Neuronal stem cell (in vitro differentiated cells): Measurements from ENCODE around the gene MYOF.

Source experiments
- DNase-seq: peaks from one replicate; pipeline ENCODE4 v3.0.0-alpha.2; 2013; ENCODE audit warnings: low spot score
- H2AFZ ChIP-seq: one replicate; pipeline ENCODE4 v1.6.1; 2013; ENCODE audit warnings: mild to moderate bottlenecking, low read length, inconsistent platforms
- H2AK5ac ChIP-seq: 2 replicates; pipeline ENCODE4 v1.6.1; 2013; ENCODE audit warnings: low read depth, mild to moderate bottlenecking, inconsistent platforms, low read length, moderate library complexity, mixed read lengths
- H2BK120ac ChIP-seq: 2 replicates; pipeline ENCODE4 v1.6.1; 2013; ENCODE audit warnings: low read depth, mild to moderate bottlenecking, inconsistent platforms, low read length, moderate library complexity, mixed read lengths
- H2BK12ac ChIP-seq: one replicate; pipeline ENCODE4 v1.6.1; 2013; ENCODE audit warnings: low read length, inconsistent platforms
- H2BK15ac ChIP-seq: 2 replicates; pipeline ENCODE4 v1.6.1; 2013; ENCODE audit warnings: mild to moderate bottlenecking, low read length, inconsistent platforms, mixed read lengths
- H2BK5ac ChIP-seq: one replicate; pipeline ENCODE4 v1.6.1; 2013; ENCODE audit warnings: inconsistent platforms, mild to moderate bottlenecking, low read length, moderate library complexity
- H3K14ac ChIP-seq: one replicate; pipeline ENCODE4 v1.6.1; 2013; ENCODE audit warnings: low read length, inconsistent platforms
- H3K18ac ChIP-seq: 2 replicates; pipeline ENCODE4 v1.6.1; 2013; ENCODE audit warnings: low read length, inconsistent platforms
- H3K23ac ChIP-seq: 2 replicates; pipeline ENCODE4 v1.6.1; 2013; ENCODE audit warnings: low read depth, mild to moderate bottlenecking, mixed read lengths, low read length, inconsistent platforms; ENCODE audit not compliant: poor library complexity
- H3K27ac ChIP-seq: replicated peaks from 3 replicates; pipeline ENCODE4 v1.5.1; 2013; ENCODE audit warnings: low read length, inconsistent platforms
- H3K27me3 ChIP-seq, 3 experiments: 2 replicates each; pipeline ENCODE4 v1.6.1; 2013; ENCODE audit warnings: low read length in 3 of 3, mild to moderate bottlenecking in 2 of 3, inconsistent platforms in 1 of 3, low read depth in 1 of 3, mixed read lengths in 1 of 3, moderate library complexity in 1 of 3; ENCODE audit not compliant: control insufficient read depth in 3 of 3, insufficient read depth in 3 of 3
- H3K36me3 ChIP-seq, 2 donors: replicated peaks in 1 of 2; 2 replicates each; pipeline ENCODE4 v1.6.1; 2013; ENCODE audit warnings: low read length in 2 of 2; ENCODE audit not compliant: control insufficient read depth in 2 of 2, insufficient read depth in 2 of 2
- H3K4ac ChIP-seq: 2 replicates; pipeline ENCODE4 v1.6.1; 2013; ENCODE audit warnings: inconsistent platforms, mild to moderate bottlenecking, low read length, moderate library complexity
- H3K4me1 ChIP-seq, 2 donors: 1 replicate in 1 of 2; 2 replicates in 1 of 2; pipeline ENCODE4 v1.6.1; 2013; ENCODE audit warnings: low read length in 2 of 2, low read depth in 1 of 2; ENCODE audit not compliant: control insufficient read depth in 2 of 2, insufficient read depth in 1 of 2
- H3K4me2 ChIP-seq: one replicate; pipeline ENCODE4 v1.6.1; 2013; ENCODE audit warnings: mild to moderate bottlenecking, low read length, inconsistent platforms; ENCODE audit not compliant: insufficient read depth, poor library complexity, severe bottlenecking
- H3K4me3 ChIP-seq, 2 donors: 2 replicates each; pipeline ENCODE4 v1.5.1; 2013; ENCODE audit warnings: low read length in 2 of 2, mild to moderate bottlenecking in 2 of 2, inconsistent platforms in 1 of 2, moderate library complexity in 1 of 2
- H3K79me1 ChIP-seq: one replicate; pipeline ENCODE4 v1.6.1; 2013; ENCODE audit warnings: low read depth, mild to moderate bottlenecking, inconsistent platforms, low read length, moderate library complexity
- H3K9ac ChIP-seq: one replicate; pipeline ENCODE4 v1.6.1; 2013; ENCODE audit warnings: mild to moderate bottlenecking, low read depth, low read length, inconsistent platforms; ENCODE audit not compliant: poor library complexity
- H3K9me3 ChIP-seq, 2 donors: replicated peaks in 1 of 2; 2 replicates each; pipeline versions ENCODE3 to v1.6.1; 2013; ENCODE audit warnings: low read length in 2 of 2, mild to moderate bottlenecking in 2 of 2, inconsistent platforms in 1 of 2, low read depth in 1 of 2, mixed read lengths in 1 of 2, moderate library complexity in 1 of 2; ENCODE audit not compliant: control insufficient read depth in 2 of 2, insufficient read depth in 1 of 2
- H4K8ac ChIP-seq: one replicate; pipeline ENCODE4 v1.6.1; 2013; ENCODE audit warnings: low read depth, mild to moderate bottlenecking, inconsistent platforms, low read length, moderate library complexity
- H4K91ac ChIP-seq: one replicate; pipeline ENCODE4 v1.6.1; 2013; ENCODE audit warnings: low read length, low read depth, mild to moderate bottlenecking, inconsistent platforms; ENCODE audit not compliant: poor library complexity
- WGBS, 2 donors: extraction: QIAGEN DNeasy Blood & Tissue Kit; methylation state at CpG; one replicate each; pipeline ENCODE4 v1.1.7; 2013; ENCODE audit warnings: missing lambda C conversion rate in 2 of 2, mixed read lengths in 1 of 2; ENCODE audit not compliant: insufficient read length in 2 of 2, insufficient replicate concordance in 1 of 2; ENCODE audit errors: extremely low coverage in 2 of 2; 5-methylcytosine and 5-hydroxymethylcytosine counted together

Gene MYOF

DNA sequence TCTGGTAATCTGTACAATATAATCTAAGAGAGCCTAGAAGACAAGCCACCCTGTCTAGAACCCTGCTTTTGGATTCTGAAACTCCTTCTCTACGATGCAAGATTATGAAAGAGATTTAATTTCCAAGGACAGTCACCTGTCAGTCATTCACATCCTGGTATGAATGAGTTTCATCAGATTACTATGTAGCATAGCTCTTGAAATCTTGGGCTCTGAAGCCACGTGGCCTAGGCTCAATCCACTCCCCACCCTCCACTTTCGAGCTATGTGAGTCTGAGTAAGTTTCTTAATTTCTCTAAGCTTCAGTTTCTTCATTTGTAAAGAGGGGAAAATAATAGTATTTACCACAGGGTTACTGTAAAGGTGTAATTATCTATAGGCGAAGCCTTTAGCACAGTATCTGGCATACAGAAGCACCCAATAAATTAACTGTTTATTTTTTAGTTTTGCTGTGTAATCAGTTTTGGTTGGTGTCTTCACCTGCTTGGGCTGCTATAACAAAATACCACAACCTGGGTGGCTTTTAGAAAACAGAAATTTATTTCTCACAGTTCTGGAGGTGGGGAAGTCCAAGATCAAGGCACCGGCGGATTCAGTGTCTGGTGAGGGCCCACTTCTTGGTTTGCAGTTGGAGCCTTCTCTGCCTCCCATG is 71.3 kb downstream of the MYOF start:
- Histone ChIP-seq H2BK12ac (no peak overlapping the region), H2BK5ac (no peak overlapping the region)

DNA sequence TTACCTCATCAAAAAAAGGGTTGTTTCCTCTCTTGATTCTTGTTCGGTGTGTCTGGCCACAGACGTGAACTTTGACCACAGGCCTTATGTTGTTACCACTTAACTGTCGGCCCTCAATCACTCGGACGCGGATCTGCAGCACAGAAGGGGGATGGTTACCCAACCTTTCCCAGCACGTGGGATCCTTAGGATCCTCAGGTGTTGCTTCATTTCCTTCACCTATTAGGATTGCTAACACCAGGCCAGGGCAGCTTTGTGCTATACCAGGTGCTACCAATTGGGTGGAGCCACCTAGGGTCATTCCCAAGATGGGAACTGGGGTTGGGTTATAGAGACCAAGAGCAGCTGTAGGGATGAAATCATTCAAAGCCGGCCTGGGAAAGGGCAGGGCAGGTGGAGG is 73.4 kb downstream of the MYOF start:
- no peak overlapping the region for H2BK12ac ChIP-seq
- no CpG with 5 or more reads among the region's 8 CpGs for WGBS, 2 donors
- no peak overlapping the region for H3K18ac ChIP-seq

More for the DNA sequence above, 71.3 kb downstream of the MYOF start:
- Histone ChIP-seq H3K4me1 (peaks cover 5 to 20% of the 10 kb centered on the region in 2 donors), H3K4me2 (no peak overlapping the region), H3K23ac (no peak overlapping the region), H3K36me3 (peaks cover 0 to 2% of the 10 kb centered on the region in 2 donors), H3K27ac (no peak overlapping the region), H2BK15ac (no peak overlapping the region), H2BK120ac (no peak overlapping the region), H2AFZ (no peak overlapping the region), H3K14ac (no peak overlapping the region), H4K8ac (no peak overlapping the region), H3K27me3 (no peaks in the 10 kb centered on the region), H3K4ac (no peak overlapping the region), H3K4me3 (no peak overlapping the region), H3K9me3 (peaks cover 0 to 16% of the 10 kb centered on the region in 2 donors), H4K91ac (no peak overlapping the region), H3K9ac (no peak overlapping the region), H3K79me1 (no peaks in the 10 kb centered on the region), H2AK5ac (no peak overlapping the region), H3K18ac (no peak overlapping the region)
- no peak for DNase-seq
- WGBS, 2 donors = no CpG with 5 or more reads among the region's 6 CpGs

DNA sequence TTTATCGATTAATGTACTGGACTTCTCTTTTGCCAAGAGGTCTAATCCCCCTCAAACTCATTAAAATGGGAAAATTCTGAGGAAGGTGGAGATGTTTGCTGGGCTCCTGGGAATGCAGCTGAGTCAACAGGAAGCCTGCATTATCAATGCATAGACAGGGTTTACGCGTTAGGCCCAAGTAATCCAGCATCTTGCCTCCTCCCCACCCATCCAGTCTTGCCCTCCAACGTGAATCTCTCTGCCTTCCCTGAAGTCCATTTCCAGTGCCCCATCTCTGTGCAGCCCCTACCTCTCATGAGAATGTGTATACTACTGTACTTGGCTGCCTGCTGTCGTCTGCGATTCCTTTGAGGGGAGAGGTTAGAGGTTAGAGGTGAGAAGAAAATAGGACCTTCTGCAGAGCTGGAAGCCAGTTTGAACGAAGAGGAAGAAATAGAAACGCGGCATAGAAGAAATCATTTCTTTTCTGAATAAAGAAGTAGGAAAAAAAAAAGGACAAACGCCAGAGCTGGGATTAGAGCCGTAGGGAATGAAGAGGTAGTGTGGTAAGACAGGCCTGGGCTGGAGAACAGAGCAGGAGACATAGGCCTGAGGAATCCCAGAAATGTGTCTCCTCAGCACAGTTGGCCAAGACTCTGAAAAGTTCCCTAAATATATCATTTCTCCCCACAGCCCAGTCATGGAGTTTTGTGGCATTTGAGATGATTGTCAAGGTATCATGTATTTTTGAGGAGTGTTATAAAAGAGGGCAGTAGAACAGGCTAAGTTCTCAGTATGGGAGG is 75.6 kb downstream of the MYOF start:
- Histone ChIP-seq H3K79me1 (no peaks in the 10 kb centered on the region), H3K14ac (no peak overlapping the region), H3K9ac (no peak overlapping the region), H2BK15ac (no peak overlapping the region), H3K4me3 (peak overlapping the region in 1 of 2 donors; percentile 58), H3K23ac (no peak overlapping the region), H3K27ac (no peak overlapping the region), H3K9me3 (peaks cover 0 to 13% of the 10 kb centered on the region in 2 donors), H3K4ac (no peak overlapping the region), H3K18ac (peak overlapping the region; percentile 57), H2BK120ac (no peak overlapping the region), H2AFZ (no peak overlapping the region), H4K8ac (no peak overlapping the region), H3K27me3 (no peaks in the 10 kb centered on the region), H2AK5ac (peak overlapping the region; percentile 27), H4K91ac (no peak overlapping the region), H2BK12ac (no peak overlapping the region), H3K4me2 (no peak overlapping the region), H2BK5ac (no peak overlapping the region), H3K4me1 (peaks cover 2 to 9% of the 10 kb centered on the region in 2 donors), H3K36me3 (peaks cover 0 to 2% of the 10 kb centered on the region in 2 donors)
- no CpG with 5 or more reads among the region's 11 CpGs for WGBS, 2 donors
- no peak for DNase-seq

More for the DNA sequence above, 73.4 kb downstream of the MYOF start:
- H2BK120ac ChIP-seq = no peak overlapping the region
- peaks cover 0 to 2% of the 10 kb centered on the region in 2 donors for H3K36me3 ChIP-seq
- peaks cover 5 to 22% of the 10 kb centered on the region in 2 donors for H3K4me1 ChIP-seq
- no peak overlapping the region for H3K23ac ChIP-seq
- H3K27me3 ChIP-seq = no peaks in the 10 kb centered on the region
- peaks cover 0 to 16% of the 10 kb centered on the region in 2 donors for H3K9me3 ChIP-seq
- no peak overlapping the region for H3K27ac ChIP-seq
- no peak overlapping the region for H4K8ac ChIP-seq
- H2BK15ac ChIP-seq = peak overlapping the region; percentile 4
- H2BK5ac ChIP-seq = no peak overlapping the region
- no peak overlapping the region for H3K14ac ChIP-seq
- no peak overlapping the region for H3K9ac ChIP-seq
- no peak overlapping the region for H2AFZ ChIP-seq
- no peak overlapping the region for H4K91ac ChIP-seq
- DNase-seq = no peak
- H3K4me2 ChIP-seq = no peak overlapping the region
- H3K4ac ChIP-seq = no peak overlapping the region
- H2AK5ac ChIP-seq = no peak overlapping the region
- no peaks in the 10 kb centered on the region for H3K79me1 ChIP-seq
- no peak overlapping the region for H3K4me3 ChIP-seq

DNA sequence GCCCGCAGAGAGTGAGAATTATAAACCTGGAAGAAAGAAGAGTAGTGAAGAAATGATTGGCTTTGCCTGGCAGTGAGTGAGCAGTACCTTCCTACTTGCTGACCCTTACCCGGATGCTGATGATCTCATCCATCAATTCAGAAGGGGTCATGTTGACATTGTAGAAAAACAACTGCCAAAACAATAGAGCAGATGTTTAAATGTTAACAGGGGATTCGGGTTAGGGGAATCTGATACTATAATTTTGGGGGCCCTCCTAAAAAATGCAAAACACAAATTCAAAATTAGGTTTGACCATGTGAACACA is 78.1 kb downstream of the MYOF start:
- Histone ChIP-seq H2BK15ac (no peak overlapping the region), H3K4me3 (no peak overlapping the region), H3K4ac (no peak overlapping the region), H2AFZ (no peak overlapping the region), H2BK12ac (no peak overlapping the region), H3K79me1 (no peaks in the 10 kb centered on the region), H3K4me2 (no peak overlapping the region), H3K14ac (no peak overlapping the region), H3K18ac (no peak overlapping the region), H3K27ac (no peak overlapping the region), H2BK120ac (no peak overlapping the region), H4K91ac (no peak overlapping the region), H3K27me3 (no peaks in the 10 kb centered on the region), H3K4me1 (peaks cover 2 to 9% of the 10 kb centered on the region in 2 donors), H2BK5ac (no peak overlapping the region), H2AK5ac (no peak overlapping the region), H4K8ac (no peak overlapping the region), H3K23ac (no peak overlapping the region), H3K36me3 (peaks cover 0 to 4% of the 10 kb centered on the region in 2 donors), H3K9me3 (peaks cover 0 to 2% of the 10 kb centered on the region in 2 donors), H3K9ac (no peak overlapping the region)
- no peak for DNase-seq
- no CpG with 5 or more reads among the region's 3 CpGs for WGBS, 2 donors
